Calu3 (cell line): Measurements from ENCODE around the gene BCAS1. TPM values are rescaled to one million over a fixed set of nuclear protein-coding genes. Genes with fewer than 3 reads are reported as not detected.

ENCODE experiments used
- BruUV-seq: library from RNA; stranded (reverse); fragments of 400-500 nt; replicated peaks from 2 replicates; lab custom pipeline; 2021; lab: Mats Ljungman, UMichigan
- CTCF ChIA-PET: fragments of 300-600 bp; sonication (Branson Sonifier 250); formaldehyde crosslinking; loops from one replicate; lab custom pipeline; 2022; ENCODE audit warnings: antibody characterized with exemption; lab: Charles Lee
- DNase-seq: peaks from one replicate; pipeline ENCODE4 v3.0.0; 2022
- H3K27ac Mint-ChIP-seq: one replicate; pipeline ENCODE4 v1.8.0; 2022; ENCODE audit warnings: mixed read lengths; ENCODE audit not compliant: unreplicated experiment
- H3K27me3 Mint-ChIP-seq: one replicate; pipeline ENCODE4 v1.8.0; 2022; ENCODE audit warnings: mixed read lengths; ENCODE audit not compliant: unreplicated experiment
- H3K36me3 Mint-ChIP-seq: one replicate; pipeline ENCODE4 v1.8.0; 2022; ENCODE audit warnings: mild to moderate bottlenecking, moderate library complexity, mixed read lengths; ENCODE audit not compliant: insufficient read depth, unreplicated experiment
- H3K4me1 Mint-ChIP-seq: one replicate; pipeline ENCODE4 v1.8.0; 2022; ENCODE audit warnings: mild to moderate bottlenecking, low read depth, mixed read lengths; ENCODE audit not compliant: unreplicated experiment
- H3K4me3 Mint-ChIP-seq: one replicate; pipeline ENCODE4 v1.8.0; 2022; ENCODE audit warnings: mild to moderate bottlenecking, low read depth, moderate library complexity, mixed read lengths; ENCODE audit not compliant: unreplicated experiment
- H3K9me3 Mint-ChIP-seq: one replicate; pipeline ENCODE4 v1.8.0; 2022; ENCODE audit warnings: low read depth, mixed read lengths; ENCODE audit not compliant: unreplicated experiment
- CTCF ChIP-seq: fragments of 200-600 bp; IDR thresholded peaks from one replicate; pipeline ENCODE4 v1.8.0; 2022; ENCODE audit warnings: antibody characterized with exemption; ENCODE audit not compliant: unreplicated experiment
- intact Hi-C: fragments of 100-400 bp; cut with micrococcal nuclease; formaldehyde crosslinking; loops from one replicate; pipeline ENCODE4 v1.10.0; 2022; ENCODE audit not compliant: unreplicated experiment
- total RNA-seq: library from RNA; stranded (reverse); gene quantifications from 2 replicates; pipeline ENCODE4 v1.2.3, GENCODE V29; 2022

BCAS1 gene
- total RNA-seq, 1 experiment from 2014 or later, result 11.1 TPM

GRCh38 chr20:53903652-53903987 is 166.8 kb downstream of the BCAS1 start:
- H3K9me3 Mint-ChIP-seq, result peaks cover 4% of the 10 kb centered on the region
- CTCF ChIA-PET, result no interaction called here
- no peak overlapping the region for H3K4me3 Mint-ChIP-seq
- H3K4me1 Mint-ChIP-seq, result peaks cover 77% of the 10 kb centered on the region
- H3K36me3 Mint-ChIP-seq, result peaks cover 27% of the 10 kb centered on the region
- intact Hi-C loops, result no loop called here
- BruUV-seq, result no TSS peak
- no peak for TF ChIP-seq CTCF
- H3K27me3 Mint-ChIP-seq, result no peaks in the 10 kb centered on the region
- H3K27ac Mint-ChIP-seq, result no peak overlapping the region
- no peak for DNase-seq

DNA sequence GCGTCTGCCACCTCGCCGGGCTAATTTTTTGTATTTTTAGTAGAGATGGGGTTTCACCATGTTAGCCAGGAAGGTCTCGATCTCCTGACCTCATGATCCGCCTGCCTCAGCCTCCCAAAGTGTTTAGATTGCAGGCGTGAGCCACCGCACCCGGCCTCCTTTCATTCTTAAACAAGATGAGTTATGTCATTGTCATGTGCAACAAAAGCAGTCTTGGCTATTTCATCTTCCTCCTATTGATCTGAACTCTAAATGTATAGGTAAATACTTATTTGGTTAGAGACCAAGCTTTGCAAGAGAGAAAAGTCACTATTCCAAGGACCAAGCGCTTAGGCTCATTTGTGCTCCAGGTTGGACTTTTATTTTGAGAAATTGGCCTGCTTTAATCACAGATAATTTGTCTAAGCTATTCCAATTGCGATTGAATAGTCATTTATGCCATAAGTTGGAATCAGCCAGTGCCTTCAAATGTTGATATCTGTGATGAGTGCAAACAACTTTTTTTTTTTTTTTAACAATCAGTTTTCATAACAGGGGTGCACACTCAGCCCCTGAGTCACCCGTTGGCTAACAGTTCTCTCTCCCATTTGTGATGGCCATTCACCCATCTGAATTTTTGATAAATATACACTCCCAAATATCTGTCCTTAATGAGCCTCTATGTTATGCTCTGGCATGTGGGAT is 167.3 kb downstream of the BCAS1 start:
- no peak for DNase-seq
- intact Hi-C loops, result no loop called here
- Mint-ChIP-seq H3K27me3 (no peaks in the 10 kb centered on the region), H3K9me3 (peaks cover 4% of the 10 kb centered on the region), H3K36me3 (peaks cover 27% of the 10 kb centered on the region), H3K4me3 (no peak overlapping the region), H3K4me1 (peaks cover 82% of the 10 kb centered on the region), H3K27ac (no peak overlapping the region)
- CTCF ChIA-PET, result interaction anchor here (0.9 to 4.5 kb wide), 3 partner anchors 13 to 167 kb away, joined by 3 to 60 read pairs (median 16); no protein-coding TSS in a partner anchor
- BruUV-seq, result no TSS peak
- TF ChIP-seq CTCF, result no peak

DNA sequence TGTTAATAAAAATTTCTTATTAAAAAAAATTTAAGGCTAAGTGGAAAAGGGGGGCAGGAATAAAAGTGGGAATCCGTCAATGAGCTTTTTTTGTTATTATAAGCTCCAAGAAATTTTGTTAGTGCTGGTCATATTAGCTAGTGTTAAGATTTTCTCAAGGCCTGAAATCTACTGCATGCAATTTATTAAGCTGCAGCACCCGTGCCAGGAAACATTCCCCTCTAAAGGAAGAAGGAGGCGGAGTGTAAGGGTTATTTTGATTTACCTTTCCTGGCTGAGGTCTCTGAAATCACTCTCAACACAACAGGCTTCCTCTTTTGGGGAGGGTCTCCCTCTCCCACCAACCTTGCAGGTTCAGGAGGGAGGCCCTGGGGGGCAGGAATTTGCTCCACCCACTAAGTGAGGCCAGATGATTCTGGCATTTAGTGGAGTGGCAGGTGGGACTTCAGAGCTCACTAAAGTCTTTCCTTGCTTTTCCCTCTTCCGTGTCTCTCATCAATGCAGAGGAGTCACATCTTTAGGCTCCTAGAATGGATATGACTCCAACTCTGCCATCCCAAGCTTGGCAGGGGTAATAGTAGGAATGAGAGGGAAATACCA is 168.8 kb downstream of the BCAS1 start:
- peak overlapping the region; percentile 89 for H3K27ac Mint-ChIP-seq
- intact Hi-C loops, result no loop called here

GRCh38 chr20:53901064-53901463 is 169.3 kb downstream of the BCAS1 start:
- no TSS peak for BruUV-seq
- Mint-ChIP-seq H3K4me3 (peak overlapping the region; percentile 49), H3K27me3 (no peaks in the 10 kb centered on the region), H3K4me1 (peaks cover 75% of the 10 kb centered on the region), H3K36me3 (peaks cover 24% of the 10 kb centered on the region), H3K27ac (peak overlapping the region; percentile 89), H3K9me3 (peaks cover 2% of the 10 kb centered on the region)
- TF ChIP-seq CTCF, result no peak
- DNase-seq, result peak; percentile 69
- intact Hi-C loops, result no loop called here
- CTCF ChIA-PET, result interaction anchor here (0.7 to 4.5 kb wide), 19 partner anchors 15 to 322 kb away, joined by 3 to 60 read pairs (median 6); no protein-coding TSS in a partner anchor

More for the DNA sequence above, 168.8 kb downstream of the BCAS1 start:
- Mint-ChIP-seq H3K4me3 (peak overlapping the region; percentile 49), H3K9me3 (peaks cover 2% of the 10 kb centered on the region), H3K4me1 (peaks cover 81% of the 10 kb centered on the region), H3K36me3 (peaks cover 27% of the 10 kb centered on the region), H3K27me3 (no peaks in the 10 kb centered on the region)
- no peak for DNase-seq
- CTCF ChIA-PET, result interaction anchor here (0.8 to 4.5 kb wide), 12 partner anchors 14 to 322 kb away, joined by 3 to 60 read pairs (median 8); no protein-coding TSS in a partner anchor
- BruUV-seq, result no TSS peak
- TF ChIP-seq CTCF, result no peak
